Measurements from ENCODE around the gene KRT14. TPM values are rescaled to one million over a fixed set of nuclear protein-coding genes. Genes with fewer than 3 reads are reported as not detected.

Gene KRT14
- total RNA-seq, 1 experiment from 2014 or later, result not detected

GRCh38 chr17:41580687-41581365 is 5.9 kb downstream of the KRT14 start:
- Mint-ChIP-seq H3K27ac (no peak overlapping the region), H3K4me1 (peaks cover 14 to 21% of the 10 kb centered on the region in 2 experiments), H3K4me3 (no peak overlapping the region), H3K36me3 (ENCODE audit: insufficient read depth in 1 of 3, low read depth in 3 of 3) (no peaks in the 10 kb centered on the region; a peak in 1 of 7 replicates), H3K27me3 (ENCODE audit: low read depth) (peaks cover 30% of the 10 kb centered on the region), H3K9me3 (peaks cover 0 to 4% of the 10 kb centered on the region in 2 experiments; a peak in 1 of 5 replicates)
- Histone ChIP-seq H3K79me1 (ENCODE audit: insufficient read depth, low read depth, low read length, poor library complexity, severe bottlenecking) (no peaks in the 10 kb centered on the region), H3K9ac (ENCODE audit: extremely low read depth, insufficient read length, low read length) (no peak overlapping the region), H3K23me2 (ENCODE audit: insufficient read length, low read depth, low read length, poor library complexity, severe bottlenecking) (no peaks in the 10 kb centered on the region), H4K8ac (replicated peaks; ENCODE audit: insufficient read length, low read depth, low read length) (no peak overlapping the region), H3K18ac (ENCODE audit: insufficient read length, low read depth, low read length) (no peak overlapping the region), H3T11ph (ENCODE audit: low read length) (no peak overlapping the region), H3K4ac (ENCODE audit: low read depth, low read length) (no peak overlapping the region), H3K27ac (ENCODE audit: insufficient read length, low read depth, low read length) (no peak overlapping the region), H3K79me2 (ENCODE audit: insufficient read depth, low read length) (no peaks in the 10 kb centered on the region), H2AFZ (ENCODE audit: low read length) (no peak overlapping the region), H2AK5ac (ENCODE audit: insufficient read length, low read length) (no peak overlapping the region), H3K27me3 (ENCODE audit: insufficient read depth, low read length) (no peaks in the 10 kb centered on the region), H3K14ac (ENCODE audit: insufficient read depth, low read length) (no peak overlapping the region), H2BK12ac (ENCODE audit: insufficient read length, low read depth, low read length) (no peak overlapping the region), H3K4me1 (ENCODE audit: insufficient read depth, low read length) (no peaks in the 10 kb centered on the region; the same call in 1 of the 2 replicates), H2BK20ac (ENCODE audit: low read depth, low read length, poor library complexity, severe bottlenecking) (no peak overlapping the region), H3K4me2 (ENCODE audit: insufficient read depth, insufficient read length, low read length) (no peak overlapping the region), H2BK5ac (ENCODE audit: insufficient read length, low read length) (no peak overlapping the region), H4K20me1 (ENCODE audit: control insufficient read depth, insufficient read depth, insufficient read length) (no peaks in the 10 kb centered on the region), H3K9me3 (ENCODE audit: control insufficient read depth, low read depth, low read length) (no peaks in the 10 kb centered on the region), H4K5ac (ENCODE audit: insufficient read length, low read depth, low read length) (no peak overlapping the region), H2BK15ac (ENCODE audit: low read depth, low read length) (no peak overlapping the region), H2BK120ac (ENCODE audit: low read depth, low read length, poor library complexity, severe bottlenecking) (no peak overlapping the region), H4K91ac (ENCODE audit: insufficient read length, low read depth, low read length) (no peak overlapping the region), H3K56ac (ENCODE audit: insufficient read length, low read depth, low read length) (no peak overlapping the region), H3K23ac (ENCODE audit: insufficient read length, low read depth, low read length) (no peak overlapping the region)
- WGBS (ENCODE audit: extremely low coverage, insufficient read length, low lambda C conversion rate), result no CpG with 5 or more reads among the region's 1 CpG
- no peak for TF ChIP-seq CTCF (conservative IDR thresholded peaks at IDR 0.05)
- no peak for DNase-seq

Measured in H9 (cell line).